IgD-negative memory B cell (primary cell): ENCODE results near the gene SUCLA2. TPM values are rescaled to one million over a fixed set of nuclear protein-coding genes. Genes with fewer than 3 reads are reported as not detected.
A peak's percentile ranks its signal among the peaks of the same experiment; 100 is the strongest.

Source experiments
- H3K27ac Mint-ChIP-seq, 3 donors: one replicate each; pipeline ENCODE4 v1.8.0; 2020 to 2022; ENCODE audit warnings: mild to moderate bottlenecking in 3 of 3, mixed read lengths in 3 of 3, moderate library complexity in 1 of 3
- H3K27me3 Mint-ChIP-seq: one replicate; pipeline ENCODE4 v1.8.0; 2021; ENCODE audit warnings: mixed read lengths
- H3K36me3 Mint-ChIP-seq: one replicate; pipeline ENCODE4 v1.8.0; 2020; ENCODE audit warnings: mild to moderate bottlenecking, mixed read lengths
- H3K4me1 Mint-ChIP-seq, 3 donors: one replicate each; pipeline ENCODE4 v1.8.0; 2020 to 2022; ENCODE audit warnings: mixed read lengths in 3 of 3, mild to moderate bottlenecking in 1 of 3
- H3K4me3 Mint-ChIP-seq, 4 donors: one replicate each; pipeline ENCODE4 v1.8.0; 2020 to 2022; ENCODE audit warnings: mild to moderate bottlenecking in 4 of 4, mixed read lengths in 4 of 4, moderate library complexity in 3 of 4
- H3K9me3 Mint-ChIP-seq, 3 donors: one replicate each; pipeline ENCODE4 v1.8.0; 2020 to 2021; ENCODE audit warnings: mixed read lengths in 3 of 3, mild to moderate bottlenecking in 1 of 3
- polyA plus RNA-seq: library from polyadenylated mRNA; unstranded; fragments of 300-500 nt; fragmentation: Illumina TruSeq; gene quantifications from one replicate; pipeline ENCODE4 v1.2.3, GENCODE V29; 2021

Gene SUCLA2
- polyA plus RNA-seq: 17.4 TPM

GRCh38 chr13:48001114-48001881 is at the start of gene SUCLA2:
TSS of gene SUCLA2 (minus strand) at chr13:48001273. CDS start at chr13:48001269, 4 bp downstream.
- no peaks in the 10 kb centered on the region for H3K27me3 Mint-ChIP-seq
- H3K4me1 Mint-ChIP-seq: peaks cover 20 to 24% (median 22%) of the 10 kb centered on the region in 3 donors
- H3K9me3 Mint-ChIP-seq: no peaks in the 10 kb centered on the region
- peak within 1 kb of the TSS; percentile 74 to 87 (median 77) for H3K27ac Mint-ChIP-seq
- H3K4me3 Mint-ChIP-seq: peak within 1 kb of the TSS; percentile 93 to 98 (median 94)
- no peaks in the 10 kb centered on the region for H3K36me3 Mint-ChIP-seq

DNA sequence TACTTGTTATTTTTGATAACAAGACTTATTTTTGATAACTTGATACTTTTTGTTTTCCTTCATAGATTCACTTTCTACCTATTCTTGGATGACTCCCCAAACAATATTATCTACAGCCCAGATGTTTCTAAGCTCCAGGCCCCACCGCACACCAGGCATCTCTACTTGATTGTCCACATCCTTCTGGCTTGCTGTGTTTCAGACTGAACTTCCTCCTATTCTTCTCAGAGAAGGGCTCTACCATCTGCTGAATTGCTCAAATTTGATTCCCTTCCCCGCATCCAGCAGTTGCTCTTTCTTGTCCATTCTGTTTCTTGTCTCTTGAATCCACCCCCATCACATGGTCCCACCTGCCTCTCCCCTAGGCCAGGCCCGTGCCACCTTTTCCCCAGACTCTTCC is 49.5 kb upstream of the SUCLA2 start:
- Mint-ChIP-seq H3K9me3 (no peaks in the 10 kb centered on the region), H3K27ac (no peak overlapping the region), H3K4me3 (no peak overlapping the region), H3K27me3 (no peaks in the 10 kb centered on the region), H3K4me1 (no peaks in the 10 kb centered on the region), H3K36me3 (peaks cover 10% of the 10 kb centered on the region)

DNA sequence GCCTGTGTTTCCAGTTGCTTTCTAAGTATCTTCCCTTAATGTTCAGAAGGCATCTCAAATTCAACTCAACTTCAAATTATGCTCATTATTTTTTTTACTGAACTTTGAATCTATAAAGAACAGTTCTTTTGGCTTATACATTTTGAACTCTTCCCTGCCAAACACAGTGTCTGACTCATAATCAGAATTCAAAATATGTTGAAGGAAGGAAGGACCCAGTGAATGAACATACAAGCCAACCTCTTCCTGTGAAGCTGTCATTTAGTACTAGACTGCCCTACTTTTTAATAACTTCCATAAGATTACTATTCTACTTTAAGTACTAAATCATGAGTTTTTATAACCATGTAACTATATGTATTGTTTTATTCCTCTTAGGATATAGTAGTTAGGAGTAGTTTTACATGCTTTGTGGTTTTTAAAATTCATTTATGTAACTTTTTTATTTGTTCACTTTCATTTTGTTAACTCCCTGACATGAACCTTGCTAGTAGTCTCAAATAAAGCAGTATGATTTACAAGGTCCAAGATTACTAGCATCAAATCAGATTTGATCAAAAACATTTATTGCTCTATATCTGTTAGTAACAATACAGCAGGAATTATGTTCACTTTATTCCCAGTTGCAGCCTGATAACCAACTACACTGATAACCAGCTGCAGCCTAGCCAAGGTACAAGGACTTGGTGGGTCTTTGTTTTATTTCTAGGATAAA is 42.9 kb upstream of the SUCLA2 start:
- Mint-ChIP-seq H3K4me3 (no peak overlapping the region), H3K27ac (peak overlapping the region in 1 of 3 donors; percentile 87), H3K4me1 (peaks cover under 1 to 5% (median 2%) of the 10 kb centered on the region in 3 donors), H3K27me3 (no peaks in the 10 kb centered on the region), H3K9me3 (no peaks in the 10 kb centered on the region), H3K36me3 (peaks cover 3% of the 10 kb centered on the region)

DNA sequence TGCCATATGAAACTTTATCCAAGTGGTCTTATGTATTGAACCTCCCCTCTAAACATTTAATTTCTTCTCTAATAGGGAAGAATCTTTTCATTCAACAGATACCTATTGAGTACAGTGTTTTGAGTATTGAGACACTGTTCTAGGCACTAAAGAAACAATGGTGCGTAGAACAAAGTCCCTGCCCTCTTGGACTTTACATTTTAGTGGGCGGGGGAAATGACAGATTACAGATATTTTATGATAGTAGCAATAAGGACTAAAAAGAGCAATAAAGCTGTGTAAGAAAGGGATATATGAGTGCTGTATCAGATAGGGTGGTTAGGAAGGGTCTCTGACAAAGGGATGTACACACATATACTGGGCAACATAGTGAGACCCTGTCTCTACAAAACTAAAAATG is 41.8 kb upstream of the SUCLA2 start:
- Mint-ChIP-seq H3K36me3 (peaks cover 1% of the 10 kb centered on the region), H3K27ac (peak overlapping the region in 1 of 3 donors; percentile 41), H3K4me1 (peaks cover 6 to 10% (median 10%) of the 10 kb centered on the region in 3 donors), H3K27me3 (no peaks in the 10 kb centered on the region), H3K9me3 (no peaks in the 10 kb centered on the region), H3K4me3 (peak overlapping the region in 1 of 4 donors; percentile 16)

GRCh38 chr13:48040896-48041295 is 39.8 kb upstream of the SUCLA2 start:
- no peak overlapping the region for H3K4me3 Mint-ChIP-seq
- peaks cover 11 to 16% (median 16%) of the 10 kb centered on the region in 3 donors for H3K4me1 Mint-ChIP-seq
- no peaks in the 10 kb centered on the region for H3K27me3 Mint-ChIP-seq
- H3K36me3 Mint-ChIP-seq: no peaks in the 10 kb centered on the region
- no peak overlapping the region for H3K27ac Mint-ChIP-seq
- H3K9me3 Mint-ChIP-seq: no peaks in the 10 kb centered on the region

- no peaks in the 10 kb centered on the region for H3K36me3 Mint-ChIP-seq
- H3K9me3 Mint-ChIP-seq: no peaks in the 10 kb centered on the region
- peak overlapping the region in 1 of 3 donors; percentile 59 for H3K27ac Mint-ChIP-seq
- peak overlapping the region in 2 of 4 donors; percentile 49 to 60 for H3K4me3 Mint-ChIP-seq
- no peaks in the 10 kb centered on the region for H3K27me3 Mint-ChIP-seq
- H3K4me1 Mint-ChIP-seq: peaks cover 11 to 16% (median 16%) of the 10 kb centered on the region in 3 donors
These were observed 39.0 kb upstream of the SUCLA2 start for GRCh38 chr13:48040049-48040448.

GRCh38 chr13:48038761-48039160 is 37.7 kb upstream of the SUCLA2 start:
- Mint-ChIP-seq H3K4me1 (peaks cover 11 to 20% (median 16%) of the 10 kb centered on the region in 3 donors), H3K27me3 (no peaks in the 10 kb centered on the region), H3K9me3 (no peaks in the 10 kb centered on the region), H3K36me3 (peaks cover 3% of the 10 kb centered on the region), H3K4me3 (peak overlapping the region; percentile 92 to 98 (median 96)), H3K27ac (peak overlapping the region; percentile 22 to 99 (median 91))

DNA sequence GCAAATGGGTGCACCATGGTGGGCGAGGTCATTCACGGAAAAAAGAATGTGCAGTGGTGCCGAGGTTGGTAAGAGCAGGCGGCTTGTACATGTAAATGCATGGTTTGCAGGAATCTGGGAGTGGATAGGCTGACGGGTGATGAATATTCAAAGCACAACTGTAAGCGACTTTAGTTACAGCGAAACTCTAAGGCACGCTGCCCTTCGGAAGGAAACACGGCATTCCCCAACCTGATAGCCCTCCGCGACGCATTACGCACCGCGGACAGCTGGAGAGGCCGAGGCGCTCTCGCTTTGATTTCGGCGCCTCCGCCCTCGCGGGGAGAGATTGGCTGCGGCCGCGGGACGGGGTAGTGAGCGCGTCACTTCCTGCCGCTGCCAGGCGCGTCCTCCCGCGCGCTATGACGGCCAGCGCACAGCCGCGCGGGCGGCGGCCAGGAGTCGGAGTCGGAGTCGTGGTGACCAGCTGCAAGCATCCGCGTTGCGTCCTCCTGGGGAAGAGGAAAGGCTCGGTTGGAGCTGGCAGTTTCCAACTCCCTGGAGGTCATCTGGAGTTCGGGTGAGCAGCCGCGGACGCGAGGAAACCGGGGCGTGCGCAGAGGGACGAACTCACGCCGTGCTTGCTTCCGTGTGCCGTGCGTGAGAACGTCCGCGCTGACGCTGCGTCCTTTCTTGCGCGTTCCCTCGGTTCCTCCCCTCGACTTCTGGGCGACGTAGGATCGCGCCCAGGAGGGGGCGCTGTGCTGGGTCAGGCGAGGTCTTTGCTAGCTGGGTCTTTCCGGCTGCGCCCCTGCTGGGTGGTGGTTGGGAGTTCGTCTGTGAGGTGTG is 36.5 kb upstream of the SUCLA2 start, which contains the start of gene NUDT15:
TSS of gene NUDT15 (plus strand) at position 381 of the 828 bp plus-strand sequence. CDS start at position 402, 21 bp downstream.
- Mint-ChIP-seq H3K36me3 (peaks cover 3% of the 10 kb centered on the region), H3K27ac (peak within 1 kb of the TSS; percentile 91 to 99 (median 98)), H3K9me3 (no peaks in the 10 kb centered on the region), H3K4me3 (peak within 1 kb of the TSS; percentile 92 to 98 (median 96)), H3K27me3 (no peaks in the 10 kb centered on the region), H3K4me1 (peaks cover 11 to 20% (median 14%) of the 10 kb centered on the region in 3 donors)

- H3K4me3 Mint-ChIP-seq: no peak overlapping the region
- H3K27me3 Mint-ChIP-seq: no peaks in the 10 kb centered on the region
- peaks cover 18% of the 10 kb centered on the region for H3K36me3 Mint-ChIP-seq
- H3K27ac Mint-ChIP-seq: no peak overlapping the region
- peaks cover 0 to 3% (median 0%) of the 10 kb centered on the region in 3 donors for H3K4me1 Mint-ChIP-seq
- peaks cover 0 to 5% (median 4%) of the 10 kb centered on the region in 3 donors for H3K9me3 Mint-ChIP-seq
These were observed 28.8 kb upstream of the SUCLA2 start for GRCh38 chr13:48029859-48030258.

- Mint-ChIP-seq H3K27ac (no peak overlapping the region), H3K36me3 (peaks cover 15% of the 10 kb centered on the region), H3K4me1 (no peaks in the 10 kb centered on the region), H3K4me3 (no peak overlapping the region), H3K27me3 (no peaks in the 10 kb centered on the region), H3K9me3 (peaks cover 0 to 5% (median 4%) of the 10 kb centered on the region in 3 donors)
These were observed 27.0 kb upstream of the SUCLA2 start for GRCh38 chr13:48028066-48028465.

DNA sequence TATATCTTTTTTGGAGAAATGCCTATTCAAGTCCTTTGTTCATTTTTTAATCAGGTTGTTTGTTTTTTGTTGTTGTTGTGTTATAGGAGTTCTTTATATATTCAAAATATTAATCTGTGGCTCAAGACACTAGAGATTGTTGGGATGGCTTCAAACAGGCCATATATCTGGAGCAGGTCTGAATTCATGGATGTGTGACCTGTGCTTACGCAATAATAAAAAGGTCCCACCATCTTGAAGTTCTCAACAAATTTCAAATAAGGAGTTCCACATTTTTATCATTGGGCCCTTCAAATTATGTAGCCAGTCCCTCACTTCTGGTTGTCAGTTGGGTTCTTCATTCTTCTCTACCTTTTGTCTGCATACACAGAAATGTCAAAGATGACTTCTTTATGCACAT is 18.7 kb upstream of the SUCLA2 start:
- Mint-ChIP-seq H3K4me3 (no peak overlapping the region), H3K36me3 (no peaks in the 10 kb centered on the region), H3K27ac (no peak overlapping the region), H3K4me1 (no peaks in the 10 kb centered on the region), H3K27me3 (no peaks in the 10 kb centered on the region), H3K9me3 (no peaks in the 10 kb centered on the region)

DNA sequence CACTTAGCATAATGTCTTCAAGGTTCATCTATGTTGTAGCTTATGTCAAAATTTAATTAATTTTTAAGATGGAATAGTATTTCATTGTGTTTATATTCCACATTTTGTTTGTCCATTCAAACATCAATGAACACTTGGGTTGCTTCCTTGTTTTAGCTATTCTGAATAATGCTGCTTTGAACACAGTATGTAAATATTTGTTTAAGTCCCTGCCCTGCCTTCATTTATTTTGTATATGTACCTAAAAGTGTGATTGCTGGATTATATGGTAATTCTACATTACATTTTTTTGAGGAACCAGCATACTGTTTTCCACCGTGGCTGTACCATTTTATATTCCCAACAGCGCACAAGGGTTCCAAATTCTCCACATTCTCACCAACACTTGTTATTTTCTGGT is 17.6 kb upstream of the SUCLA2 start:
- H3K4me1 Mint-ChIP-seq: no peaks in the 10 kb centered on the region
- H3K9me3 Mint-ChIP-seq: no peaks in the 10 kb centered on the region
- no peaks in the 10 kb centered on the region for H3K36me3 Mint-ChIP-seq
- H3K4me3 Mint-ChIP-seq: no peak overlapping the region
- H3K27me3 Mint-ChIP-seq: no peaks in the 10 kb centered on the region
- no peak overlapping the region for H3K27ac Mint-ChIP-seq

DNA sequence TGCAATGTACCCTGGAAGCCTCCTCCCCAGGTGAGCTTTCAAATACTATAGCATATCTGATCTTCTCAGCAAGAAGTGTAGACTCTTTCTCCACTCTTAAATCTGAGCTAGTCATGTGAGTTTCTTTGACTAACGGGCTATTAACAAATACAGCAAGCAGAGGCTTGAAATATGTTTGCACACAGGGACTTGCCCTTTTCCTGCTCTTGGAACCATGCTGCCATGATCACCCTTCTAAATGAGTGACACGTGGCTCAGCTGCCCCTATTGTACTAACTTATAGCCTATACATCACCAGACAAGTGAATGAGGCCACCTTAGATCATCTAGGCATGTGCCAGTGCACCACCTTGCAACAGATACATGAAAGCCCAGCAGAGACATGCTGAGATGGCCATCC is 13.3 kb upstream of the SUCLA2 start:
- no peak overlapping the region for H3K4me3 Mint-ChIP-seq
- H3K9me3 Mint-ChIP-seq: no peaks in the 10 kb centered on the region
- H3K27me3 Mint-ChIP-seq: no peaks in the 10 kb centered on the region
- H3K27ac Mint-ChIP-seq: peak overlapping the region in 1 of 3 donors; percentile 73
- peaks cover 10% of the 10 kb centered on the region for H3K36me3 Mint-ChIP-seq
- H3K4me1 Mint-ChIP-seq: no peaks in the 10 kb centered on the region

DNA sequence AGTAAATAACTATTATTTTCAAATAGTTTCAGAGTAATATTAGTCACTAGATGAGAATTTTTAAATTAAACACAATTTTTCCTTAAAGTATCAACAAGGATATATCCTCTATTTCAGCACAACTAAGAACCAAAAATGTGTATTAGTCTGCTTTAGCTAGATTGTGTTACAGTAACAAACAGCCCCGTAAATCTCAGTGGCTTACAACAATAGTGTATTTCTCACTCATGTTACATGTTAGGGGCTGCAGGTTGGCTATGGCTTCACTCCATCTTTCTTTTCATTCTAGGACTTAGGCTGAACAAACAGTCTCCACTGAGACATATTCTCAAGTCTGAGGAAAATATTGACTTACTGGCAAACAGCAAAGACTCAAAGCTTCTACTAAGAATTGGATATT is 11.6 kb upstream of the SUCLA2 start:
- Mint-ChIP-seq H3K27ac (no peak overlapping the region), H3K36me3 (peaks cover 10% of the 10 kb centered on the region), H3K27me3 (no peaks in the 10 kb centered on the region), H3K4me3 (no peak overlapping the region), H3K4me1 (peaks cover 0 to 6% (median 0%) of the 10 kb centered on the region in 3 donors), H3K9me3 (no peaks in the 10 kb centered on the region)
